OCI-M2 (cell line): ENCODE measurements around the gene MTX1.
"Not testable (repeated sequence)": the region's sequence is repeated elsewhere in the genome, so short reads cannot be mapped to it uniquely, and the experiment has no call there.

Source experiments
- DNase-seq: peaks from one replicate; lab custom pipeline; 2025; ENCODE audit not compliant: unreplicated experiment; lab: John Stamatoyannopoulos, UW

MTX1 gene

GRCh38 chr1:155208541-155209311 is at the start of gene MTX1:
Gene MTX1 (plus strand): TSS chr1:155208695. CDS start chr1:155208805, 110 bp downstream.
- no peak for DNase-seq

GRCh38 chr1:155158991-155159390 is 49.5 kb upstream of the MTX1 start:
- no peak for DNase-seq

- no peak for DNase-seq
Observed at GRCh38 chr1:155160128-155160527, 48.4 kb upstream of the MTX1 start.

GRCh38 chr1:155162631-155163030 is 45.9 kb upstream of the MTX1 start:
- not testable (repeated sequence) for DNase-seq

GRCh38 chr1:155163785-155164184 is 44.7 kb upstream of the MTX1 start:
- DNase-seq: not testable (repeated sequence)

GRCh38 chr1:155164625-155165024 is 43.9 kb upstream of the MTX1 start:
- DNase-seq: not testable (repeated sequence)

- DNase-seq: no peak
Observed at GRCh38 chr1:155166051-155166470, 42.4 kb upstream of the MTX1 start.

GRCh38 chr1:155166471-155167165 is 41.9 kb upstream of the MTX1 start:
- DNase-seq: no peak

- peak; percentile 67 for DNase-seq
Observed at GRCh38 chr1:155167166-155168104, 41.1 kb upstream of the MTX1 start.

GRCh38 chr1:155168105-155168445 is 40.4 kb upstream of the MTX1 start:
- not testable (repeated sequence) for DNase-seq

- DNase-seq: no peak
Observed at GRCh38 chr1:155168456-155169210, 39.9 kb upstream of the MTX1 start.

- DNase-seq: no peak
Observed at GRCh38 chr1:155169541-155169940, 39.0 kb upstream of the MTX1 start.

- no peak for DNase-seq
Observed at GRCh38 chr1:155170101-155170785, 38.3 kb upstream of the MTX1 start.

- no peak for DNase-seq
Observed at GRCh38 chr1:155170806-155171205, 37.7 kb upstream of the MTX1 start.

- no peak for DNase-seq
Observed at GRCh38 chr1:155171836-155172731, 36.4 kb upstream of the MTX1 start.

- peak; percentile 76 for DNase-seq
Observed at GRCh38 chr1:155172732-155173477, 35.6 kb upstream of the MTX1 start, which contains the start of gene KRTCAP2. Gene KRTCAP2 (minus strand): TSS chr1:155173304. CDS start chr1:155173224, 80 bp downstream.

GRCh38 chr1:155173478-155174323 is 34.8 kb upstream of the MTX1 start, which contains the start of gene TRIM46:
Gene TRIM46 (plus strand): TSS chr1:155173849. CDS start chr1:155173967, 118 bp downstream.
- no peak for DNase-seq
